Right lobe of liver (tissue), 4 donors: ENCODE data around the gene GRM5.
"Not testable (repeated sequence)": the region's sequence is repeated elsewhere in the genome, so short reads cannot be mapped to it uniquely, and the experiment has no call there.

ENCODE experiments used
- POLR2A ChIP-seq: fragments of 450-650 bp; IDR thresholded peaks from one replicate; pipeline ENCODE4 v1.6.1; 2017; ENCODE audit warnings: antibody characterized with exemption, mild to moderate bottlenecking
- TF ChIP-seq, protein P1 (sequence below), 4 donors: fragments of 200-600 bp in 3 of 4; fragments of 450-650 bp in 1 of 4; IDR thresholded peaks; one replicate each; pipeline versions ENCODE4 v1.5.1 to v1.8.0; 2016 to 2022; ENCODE audit warnings: antibody characterized with exemption in 4 of 4, mild to moderate bottlenecking in 2 of 4
- donor health status: DM: no; HTN: no; CAD: no.
- donor health status: DM: no; HTN: no; CAD: no.
- donor health status: DM: no; HTN: yes; CAD: no.

DNA sequence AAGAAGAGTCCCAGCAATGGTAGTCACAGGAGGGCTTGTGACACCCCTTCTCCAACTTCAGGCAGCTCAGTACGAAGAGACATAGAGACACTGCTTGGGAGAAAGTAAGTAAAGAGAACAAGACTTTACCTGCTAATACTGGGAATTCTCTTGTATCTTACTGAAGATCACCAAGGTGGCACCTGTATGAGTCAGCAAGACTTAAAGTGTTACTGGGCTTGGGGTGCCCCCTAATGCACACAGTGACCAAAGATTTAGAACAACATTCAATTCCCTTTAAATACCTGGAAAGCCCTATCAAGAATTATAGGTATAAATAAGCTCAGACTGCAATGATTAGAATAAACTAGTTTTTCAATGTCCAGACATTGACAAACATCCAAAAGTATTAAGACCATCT, 148.7 kb downstream of the GRM5 start:
- TF ChIP-seq, protein P1, sequence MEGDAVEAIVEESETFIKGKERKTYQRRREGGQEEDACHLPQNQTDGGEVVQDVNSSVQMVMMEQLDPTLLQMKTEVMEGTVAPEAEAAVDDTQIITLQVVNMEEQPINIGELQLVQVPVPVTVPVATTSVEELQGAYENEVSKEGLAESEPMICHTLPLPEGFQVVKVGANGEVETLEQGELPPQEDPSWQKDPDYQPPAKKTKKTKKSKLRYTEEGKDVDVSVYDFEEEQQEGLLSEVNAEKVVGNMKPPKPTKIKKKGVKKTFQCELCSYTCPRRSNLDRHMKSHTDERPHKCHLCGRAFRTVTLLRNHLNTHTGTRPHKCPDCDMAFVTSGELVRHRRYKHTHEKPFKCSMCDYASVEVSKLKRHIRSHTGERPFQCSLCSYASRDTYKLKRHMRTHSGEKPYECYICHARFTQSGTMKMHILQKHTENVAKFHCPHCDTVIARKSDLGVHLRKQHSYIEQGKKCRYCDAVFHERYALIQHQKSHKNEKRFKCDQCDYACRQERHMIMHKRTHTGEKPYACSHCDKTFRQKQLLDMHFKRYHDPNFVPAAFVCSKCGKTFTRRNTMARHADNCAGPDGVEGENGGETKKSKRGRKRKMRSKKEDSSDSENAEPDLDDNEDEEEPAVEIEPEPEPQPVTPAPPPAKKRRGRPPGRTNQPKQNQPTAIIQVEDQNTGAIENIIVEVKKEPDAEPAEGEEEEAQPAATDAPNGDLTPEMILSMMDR (IDR thresholded peaks at IDR 0.05) = not testable (repeated sequence)
- TF ChIP-seq POLR2A = not testable (repeated sequence)
